ENCODE data around the gene PARD6B.
A peak's percentile ranks its signal among the peaks of the same experiment; 100 is the strongest.

The PARD6B gene

DNA sequence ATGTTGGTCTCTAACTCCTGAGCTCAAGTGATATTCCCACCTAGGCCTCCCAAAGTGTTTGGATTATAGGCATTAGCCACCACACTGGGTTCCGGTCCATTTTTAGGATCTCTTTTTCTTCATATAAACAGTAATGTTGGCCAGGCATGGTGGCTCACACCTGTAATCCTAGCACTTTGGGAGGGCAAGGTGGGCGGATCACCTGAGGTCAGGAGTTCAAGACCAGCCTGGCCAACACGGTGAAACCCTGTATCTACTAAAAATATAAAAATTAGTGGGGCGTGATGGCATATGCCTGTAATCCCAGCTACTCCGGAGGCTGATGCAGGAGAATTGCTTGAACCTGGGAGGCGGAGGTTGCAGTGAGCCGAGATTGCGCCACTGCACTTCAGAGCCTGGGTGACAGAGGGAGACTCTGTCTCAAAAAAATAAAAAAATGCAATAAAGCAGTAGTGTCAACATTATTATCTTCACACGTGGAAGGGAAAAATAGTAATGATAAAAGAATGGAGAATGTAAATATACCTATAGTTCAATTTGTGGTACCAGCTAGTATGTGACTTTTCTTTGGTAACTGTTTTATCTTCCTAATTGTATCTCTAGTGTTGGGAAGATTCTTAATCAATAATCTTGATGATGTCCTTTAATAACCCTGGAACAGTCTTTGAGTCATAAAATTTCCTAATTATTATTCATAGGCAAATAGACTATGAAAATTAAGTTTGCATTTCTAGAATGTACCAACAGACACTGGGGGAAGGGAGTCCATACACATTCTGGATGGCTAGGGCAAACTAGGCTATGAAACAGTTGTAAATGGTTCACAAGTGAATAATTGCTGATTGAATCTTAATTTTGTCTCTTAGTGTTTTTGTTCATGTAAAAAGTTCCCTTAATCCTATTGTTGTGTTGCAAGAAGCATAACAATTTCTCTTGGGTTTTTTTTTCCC is 3.6 kb downstream of the PARD6B start:
- Histone ChIP-seq H3K27me3 (ENCODE audit: control insufficient read depth, insufficient read depth, low read length) (no peaks in the 10 kb centered on the region), H3K9me3 (ENCODE audit: control insufficient read depth, insufficient read depth, low read length) (no peaks in the 10 kb centered on the region), H3K27ac (ENCODE audit: low read depth, low read length) (peak overlapping the region; percentile 46), H3K9ac (ENCODE audit: low read depth, low read length) (no peak overlapping the region), H3K4me1 (ENCODE audit: control insufficient read depth, insufficient read depth, low read length) (peaks cover 29% of the 10 kb centered on the region), H3K4me3 (ENCODE audit: low read depth, low read length) (no peak overlapping the region), H3K36me3 (ENCODE audit: control insufficient read depth, insufficient read depth, low read length) (peaks cover 24% of the 10 kb centered on the region)

GRCh38 chr20:50735813-50736212 is 4.4 kb downstream of the PARD6B start:
- Histone ChIP-seq H3K9ac (ENCODE audit: low read depth, low read length) (no peak overlapping the region), H3K4me3 (ENCODE audit: low read depth, low read length) (no peak overlapping the region), H3K36me3 (ENCODE audit: control insufficient read depth, insufficient read depth, low read length) (peaks cover 24% of the 10 kb centered on the region), H3K4me1 (ENCODE audit: control insufficient read depth, insufficient read depth, low read length) (peaks cover 29% of the 10 kb centered on the region), H3K27me3 (ENCODE audit: control insufficient read depth, insufficient read depth, low read length) (no peaks in the 10 kb centered on the region), H3K9me3 (ENCODE audit: control insufficient read depth, insufficient read depth, low read length) (no peaks in the 10 kb centered on the region), H3K27ac (ENCODE audit: low read depth, low read length) (peak overlapping the region; percentile 46)

DNA sequence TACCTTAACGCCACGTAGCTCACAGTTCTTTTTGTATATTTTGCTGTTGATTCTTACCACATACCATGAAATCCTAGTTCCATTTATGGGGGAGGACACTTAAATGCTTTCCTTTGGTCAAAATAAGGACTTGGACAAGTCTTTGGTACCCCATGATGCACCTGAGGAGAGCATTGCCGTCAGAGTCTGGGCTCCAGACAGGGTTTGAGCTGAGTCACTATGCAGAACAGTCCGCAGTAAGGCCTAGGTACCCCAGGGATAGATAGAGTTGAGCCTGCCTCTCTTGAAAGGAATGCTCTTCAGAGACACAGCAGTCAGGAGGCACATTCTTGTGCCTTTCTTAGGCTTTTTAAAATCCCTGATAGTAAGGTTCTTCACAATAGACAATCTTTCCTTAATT is 6.0 kb downstream of the PARD6B start:
- Histone ChIP-seq H3K4me3 (ENCODE audit: low read depth, low read length) (no peak overlapping the region), H3K9ac (ENCODE audit: low read depth, low read length) (0 out of 2 replicates have a peak overlapping the region, but pooled peaks have one; percentile 7), H3K36me3 (ENCODE audit: control insufficient read depth, insufficient read depth, low read length) (peaks cover 24% of the 10 kb centered on the region), H3K27ac (ENCODE audit: low read depth, low read length) (peak overlapping the region; percentile 81), H3K4me1 (ENCODE audit: control insufficient read depth, insufficient read depth, low read length) (peaks cover 29% of the 10 kb centered on the region), H3K9me3 (ENCODE audit: control insufficient read depth, insufficient read depth, low read length) (no peaks in the 10 kb centered on the region), H3K27me3 (ENCODE audit: control insufficient read depth, insufficient read depth, low read length) (no peaks in the 10 kb centered on the region)

- H3K9me3 ChIP-seq (ENCODE audit: control insufficient read depth, insufficient read depth, low read length): no peaks in the 10 kb centered on the region
- no peak overlapping the region for H3K4me3 ChIP-seq (ENCODE audit: low read depth, low read length)
- no peak overlapping the region for H3K27ac ChIP-seq (ENCODE audit: low read depth, low read length)
- no peak overlapping the region for H3K9ac ChIP-seq (ENCODE audit: low read depth, low read length)
- peaks cover 30% of the 10 kb centered on the region for H3K4me1 ChIP-seq (ENCODE audit: control insufficient read depth, insufficient read depth, low read length)
- no peaks in the 10 kb centered on the region for H3K27me3 ChIP-seq (ENCODE audit: control insufficient read depth, insufficient read depth, low read length)
- H3K36me3 ChIP-seq (ENCODE audit: control insufficient read depth, insufficient read depth, low read length): peaks cover 15% of the 10 kb centered on the region
Measured at GRCh38 chr20:50743087-50743486, 11.7 kb downstream of the PARD6B start.

GRCh38 chr20:50744143-50744792 is 12.9 kb downstream of the PARD6B start:
- Histone ChIP-seq H3K4me1 (ENCODE audit: control insufficient read depth, insufficient read depth, low read length) (peaks cover 30% of the 10 kb centered on the region), H3K27ac (ENCODE audit: low read depth, low read length) (peak overlapping the region; percentile 86), H3K9ac (ENCODE audit: low read depth, low read length) (no peak overlapping the region)

GRCh38 chr20:50745634-50746137 is 14.3 kb downstream of the PARD6B start:
- Histone ChIP-seq H3K36me3 (ENCODE audit: control insufficient read depth, insufficient read depth, low read length) (peaks cover 28% of the 10 kb centered on the region), H3K27me3 (ENCODE audit: control insufficient read depth, insufficient read depth, low read length) (no peaks in the 10 kb centered on the region), H3K9ac (ENCODE audit: low read depth, low read length) (no peak overlapping the region), H3K4me3 (ENCODE audit: low read depth, low read length) (no peak overlapping the region), H3K9me3 (ENCODE audit: control insufficient read depth, insufficient read depth, low read length) (no peaks in the 10 kb centered on the region), H3K27ac (ENCODE audit: low read depth, low read length) (peak overlapping the region; percentile 8), H3K4me1 (ENCODE audit: control insufficient read depth, insufficient read depth, low read length) (peaks cover 19% of the 10 kb centered on the region)

More at GRCh38 chr20:50744143-50744792, 12.9 kb downstream of the PARD6B start:
- H3K36me3 ChIP-seq (ENCODE audit: control insufficient read depth, insufficient read depth, low read length): peaks cover 14% of the 10 kb centered on the region
- H3K27me3 ChIP-seq (ENCODE audit: control insufficient read depth, insufficient read depth, low read length): no peaks in the 10 kb centered on the region
- no peak overlapping the region for H3K4me3 ChIP-seq (ENCODE audit: low read depth, low read length)
- no peaks in the 10 kb centered on the region for H3K9me3 ChIP-seq (ENCODE audit: control insufficient read depth, insufficient read depth, low read length)

GRCh38 chr20:50746138-50746940 is 15.0 kb downstream of the PARD6B start:
- Histone ChIP-seq H3K9me3 (ENCODE audit: control insufficient read depth, insufficient read depth, low read length) (no peaks in the 10 kb centered on the region), H3K4me1 (ENCODE audit: control insufficient read depth, insufficient read depth, low read length) (peaks cover 19% of the 10 kb centered on the region), H3K27me3 (ENCODE audit: control insufficient read depth, insufficient read depth, low read length) (no peaks in the 10 kb centered on the region), H3K27ac (ENCODE audit: low read depth, low read length) (peak overlapping the region; percentile 44), H3K36me3 (ENCODE audit: control insufficient read depth, insufficient read depth, low read length) (peaks cover 31% of the 10 kb centered on the region), H3K9ac (ENCODE audit: low read depth, low read length) (no peak overlapping the region), H3K4me3 (ENCODE audit: low read depth, low read length) (no peak overlapping the region)

DNA sequence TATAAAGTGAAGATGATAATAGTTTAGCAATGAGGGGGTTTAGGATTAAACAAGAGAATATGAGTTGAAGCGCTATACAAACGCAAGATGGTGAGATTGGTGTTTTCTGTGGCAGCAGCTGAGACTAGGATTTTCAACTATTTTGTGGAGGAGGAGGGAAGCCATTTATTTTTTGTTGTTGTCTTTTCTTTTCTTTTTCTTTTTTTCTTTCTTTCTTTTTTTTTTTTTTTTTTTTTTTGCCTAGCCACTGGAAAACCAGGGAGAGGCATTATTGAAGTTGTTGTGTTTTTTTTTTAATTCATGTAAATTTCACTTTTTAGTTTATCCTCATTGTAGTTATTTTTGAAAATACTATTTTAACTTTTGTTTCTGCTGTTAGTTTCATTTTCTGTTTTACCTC is 15.9 kb downstream of the PARD6B start:
- Histone ChIP-seq H3K9me3 (ENCODE audit: control insufficient read depth, insufficient read depth, low read length) (no peaks in the 10 kb centered on the region), H3K36me3 (ENCODE audit: control insufficient read depth, insufficient read depth, low read length) (peaks cover 35% of the 10 kb centered on the region), H3K27ac (ENCODE audit: low read depth, low read length) (peak overlapping the region; percentile 44), H3K4me3 (ENCODE audit: low read depth, low read length) (no peak overlapping the region), H3K27me3 (ENCODE audit: control insufficient read depth, insufficient read depth, low read length) (no peaks in the 10 kb centered on the region), H3K9ac (ENCODE audit: low read depth, low read length) (no peak overlapping the region), H3K4me1 (ENCODE audit: control insufficient read depth, insufficient read depth, low read length) (peaks cover 19% of the 10 kb centered on the region)

- Histone ChIP-seq H3K36me3 (ENCODE audit: control insufficient read depth, insufficient read depth, low read length) (peaks cover 40% of the 10 kb centered on the region), H3K27ac (ENCODE audit: low read depth, low read length) (no peak overlapping the region), H3K9me3 (ENCODE audit: control insufficient read depth, insufficient read depth, low read length) (no peaks in the 10 kb centered on the region), H3K4me3 (ENCODE audit: low read depth, low read length) (no peak overlapping the region), H3K27me3 (ENCODE audit: control insufficient read depth, insufficient read depth, low read length) (no peaks in the 10 kb centered on the region), H3K9ac (ENCODE audit: low read depth, low read length) (no peak overlapping the region), H3K4me1 (ENCODE audit: control insufficient read depth, insufficient read depth, low read length) (peaks cover 15% of the 10 kb centered on the region; the same call in 1 of the 2 replicates)
Measured at GRCh38 chr20:50750145-50750671, 18.8 kb downstream of the PARD6B start.

- no peak overlapping the region for H3K4me3 ChIP-seq (ENCODE audit: low read depth, low read length)
- no peaks in the 10 kb centered on the region for H3K9me3 ChIP-seq (ENCODE audit: control insufficient read depth, insufficient read depth, low read length)
- H3K4me1 ChIP-seq (ENCODE audit: control insufficient read depth, insufficient read depth, low read length): no peaks in the 10 kb centered on the region
- H3K9ac ChIP-seq (ENCODE audit: low read depth, low read length): no peak overlapping the region
- no peaks in the 10 kb centered on the region for H3K27me3 ChIP-seq (ENCODE audit: control insufficient read depth, insufficient read depth, low read length)
- H3K36me3 ChIP-seq (ENCODE audit: control insufficient read depth, insufficient read depth, low read length): peaks cover 35% of the 10 kb centered on the region
- H3K27ac ChIP-seq (ENCODE audit: low read depth, low read length): no peak overlapping the region
Measured at GRCh38 chr20:50753152-50753551, 21.8 kb downstream of the PARD6B start.
